ENCODE data around the gene DHRSX.
A peak's percentile ranks its signal among the peaks of the same experiment; 100 is the strongest.

Gene DHRSX

DNA sequence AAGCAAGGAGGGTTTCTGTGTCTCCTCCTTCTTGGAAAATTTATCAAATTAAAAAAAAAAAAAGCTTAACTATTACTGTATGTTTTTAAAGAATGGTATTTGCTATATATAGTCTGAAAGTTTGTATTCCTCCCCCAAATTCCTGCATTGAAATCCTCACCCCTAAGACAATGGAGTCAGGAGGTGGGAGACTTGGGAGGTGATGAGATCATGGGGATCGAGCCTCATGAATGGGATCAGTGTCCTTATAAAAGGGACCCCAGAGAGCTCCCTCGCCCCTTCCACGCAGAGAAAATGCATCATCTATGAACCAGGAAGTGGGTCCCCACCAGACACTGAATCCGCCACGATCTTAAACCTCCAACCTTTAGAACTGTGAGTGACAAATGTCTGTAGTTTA is 50.1 kb downstream of the DHRSX start:
- H3K9me2 ChIP-seq (replicated peaks; ENCODE audit: control insufficient read depth, low read length): no peaks in the 10 kb centered on the region
- H3F3A ChIP-seq (ENCODE audit: control insufficient read depth, insufficient read depth): no peaks in the 10 kb centered on the region
- H3K4me3 ChIP-seq (ENCODE audit: low read length): no peak overlapping the region
- no peaks in the 10 kb centered on the region for H3K27me3 ChIP-seq (ENCODE audit: control insufficient read depth, low read length)
- peak overlapping the region; percentile 26 for H3K4me2 ChIP-seq (ENCODE audit: low read length)
- peaks cover 10% of the 10 kb centered on the region; the same call in 1 of the 2 replicates for H3K36me3 ChIP-seq (ENCODE audit: control insufficient read depth, low read length)
- TF ChIP-seq, protein P1, sequence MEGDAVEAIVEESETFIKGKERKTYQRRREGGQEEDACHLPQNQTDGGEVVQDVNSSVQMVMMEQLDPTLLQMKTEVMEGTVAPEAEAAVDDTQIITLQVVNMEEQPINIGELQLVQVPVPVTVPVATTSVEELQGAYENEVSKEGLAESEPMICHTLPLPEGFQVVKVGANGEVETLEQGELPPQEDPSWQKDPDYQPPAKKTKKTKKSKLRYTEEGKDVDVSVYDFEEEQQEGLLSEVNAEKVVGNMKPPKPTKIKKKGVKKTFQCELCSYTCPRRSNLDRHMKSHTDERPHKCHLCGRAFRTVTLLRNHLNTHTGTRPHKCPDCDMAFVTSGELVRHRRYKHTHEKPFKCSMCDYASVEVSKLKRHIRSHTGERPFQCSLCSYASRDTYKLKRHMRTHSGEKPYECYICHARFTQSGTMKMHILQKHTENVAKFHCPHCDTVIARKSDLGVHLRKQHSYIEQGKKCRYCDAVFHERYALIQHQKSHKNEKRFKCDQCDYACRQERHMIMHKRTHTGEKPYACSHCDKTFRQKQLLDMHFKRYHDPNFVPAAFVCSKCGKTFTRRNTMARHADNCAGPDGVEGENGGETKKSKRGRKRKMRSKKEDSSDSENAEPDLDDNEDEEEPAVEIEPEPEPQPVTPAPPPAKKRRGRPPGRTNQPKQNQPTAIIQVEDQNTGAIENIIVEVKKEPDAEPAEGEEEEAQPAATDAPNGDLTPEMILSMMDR (IDR thresholded peaks at IDR 0.05; ENCODE audit: low read depth, low read length, poor library complexity, severe bottlenecking): no peak
- no peak for TF ChIP-seq EZH2phosphoT487 (IDR thresholded peaks at IDR 0.05; ENCODE audit: borderline replicate concordance, low read length)
- no peak overlapping the region for H3K27ac ChIP-seq (ENCODE audit: low read depth, low read length)
- H3K4me1 ChIP-seq (ENCODE audit: control insufficient read depth, low read length): peaks cover 27% of the 10 kb centered on the region
- no peaks in the 10 kb centered on the region for H3K9me3 ChIP-seq (ENCODE audit: control insufficient read depth, insufficient read depth, low read length)
- H3K79me2 ChIP-seq (ENCODE audit: control insufficient read depth, low read length): peaks cover 45% of the 10 kb centered on the region
- H4K20me1 ChIP-seq (ENCODE audit: control insufficient read depth, insufficient read depth, low read depth, low read length): no peaks in the 10 kb centered on the region

DNA sequence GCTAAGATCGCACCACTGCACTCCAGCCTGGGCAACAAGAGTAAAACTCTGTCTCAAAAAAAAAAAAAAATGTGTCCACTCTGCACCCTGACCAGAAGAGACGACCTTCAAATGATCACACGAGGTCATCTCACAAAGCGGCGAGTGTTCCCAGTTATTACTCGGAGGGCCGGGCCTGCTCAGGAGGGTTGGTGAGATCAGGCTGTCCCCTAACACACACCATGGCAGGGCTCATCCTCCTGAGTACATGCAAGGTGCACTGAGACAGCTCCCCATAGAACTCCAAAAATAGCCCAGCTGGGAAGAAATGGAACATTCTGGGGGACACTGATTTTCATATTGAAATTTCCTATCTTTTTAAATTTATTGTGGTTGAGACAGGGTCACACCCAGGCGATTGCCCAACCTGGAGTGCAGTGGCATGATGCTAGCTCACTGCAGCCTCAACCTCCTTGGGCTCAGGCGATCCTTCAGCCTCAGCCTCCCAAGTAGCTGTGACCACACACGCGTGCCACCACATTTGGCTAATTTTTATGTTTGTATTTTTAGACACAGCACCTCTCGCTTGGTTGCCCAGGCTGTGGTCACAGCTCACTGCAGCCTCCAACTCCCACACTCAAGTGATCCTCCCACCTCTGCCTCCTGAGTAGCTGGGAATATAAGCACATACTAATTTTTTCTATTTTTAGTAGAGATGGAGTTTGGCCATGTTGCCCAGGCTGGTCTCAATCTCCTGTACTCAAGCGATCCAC is 51.5 kb downstream of the DHRSX start:
- H3K27me3 ChIP-seq (ENCODE audit: control insufficient read depth, low read length): no peaks in the 10 kb centered on the region
- peak overlapping the region; percentile 52 for H3K4me2 ChIP-seq (ENCODE audit: low read length)
- TF ChIP-seq, protein P1 (IDR thresholded peaks at IDR 0.05; ENCODE audit: low read depth, low read length, poor library complexity, severe bottlenecking): no peak
- TF ChIP-seq EZH2phosphoT487 (IDR thresholded peaks at IDR 0.05; ENCODE audit: borderline replicate concordance, low read length): no peak
- peak overlapping the region; percentile 24; the same call in 1 of the 2 replicates for H3K4me3 ChIP-seq (ENCODE audit: low read length)
- peaks cover 46% of the 10 kb centered on the region for H3K79me2 ChIP-seq (ENCODE audit: control insufficient read depth, low read length)
- H3K9me3 ChIP-seq (ENCODE audit: control insufficient read depth, insufficient read depth, low read length): no peaks in the 10 kb centered on the region
- H4K20me1 ChIP-seq (ENCODE audit: control insufficient read depth, insufficient read depth, low read depth, low read length): no peaks in the 10 kb centered on the region
- no peaks in the 10 kb centered on the region for H3K9me2 ChIP-seq (replicated peaks; ENCODE audit: control insufficient read depth, low read length)
- no peaks in the 10 kb centered on the region for H3F3A ChIP-seq (ENCODE audit: control insufficient read depth, insufficient read depth)
- peak overlapping the region; percentile 34; the same call in 1 of the 2 replicates for H3K27ac ChIP-seq (ENCODE audit: low read depth, low read length)
- H3K4me1 ChIP-seq (ENCODE audit: control insufficient read depth, low read length): peaks cover 27% of the 10 kb centered on the region
- H3K36me3 ChIP-seq (ENCODE audit: control insufficient read depth, low read length): peaks cover 10% of the 10 kb centered on the region; the same call in 1 of the 2 replicates

DNA sequence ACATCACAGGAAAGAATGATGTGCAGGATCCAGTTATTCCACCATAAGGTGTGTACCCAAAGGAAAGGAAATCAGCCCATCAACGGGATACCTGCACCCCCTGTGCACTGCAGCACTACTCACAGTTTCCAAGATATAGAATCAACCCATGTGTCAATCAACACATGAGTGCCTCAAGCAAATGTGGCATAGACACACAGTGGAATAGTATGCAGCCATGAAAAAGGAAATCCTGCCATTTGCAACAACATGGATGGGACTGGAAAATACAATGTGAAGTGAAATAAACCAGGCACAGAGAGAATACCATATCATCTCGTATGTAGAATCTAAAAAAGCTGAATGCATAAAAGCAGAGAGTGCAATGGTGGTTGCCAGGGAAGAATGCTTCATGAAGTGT is 53.3 kb downstream of the DHRSX start:
- Histone ChIP-seq H3K9me3 (ENCODE audit: control insufficient read depth, insufficient read depth, low read length) (no peaks in the 10 kb centered on the region), H3F3A (ENCODE audit: control insufficient read depth, insufficient read depth) (no peaks in the 10 kb centered on the region), H3K4me3 (ENCODE audit: low read length) (no peak overlapping the region), H3K36me3 (ENCODE audit: control insufficient read depth, low read length) (peaks cover 6% of the 10 kb centered on the region; the same call in 1 of the 2 replicates), H3K27me3 (ENCODE audit: control insufficient read depth, low read length) (no peaks in the 10 kb centered on the region), H4K20me1 (ENCODE audit: control insufficient read depth, insufficient read depth, low read depth, low read length) (no peaks in the 10 kb centered on the region), H3K79me2 (ENCODE audit: control insufficient read depth, low read length) (peaks cover 44% of the 10 kb centered on the region), H3K9me2 (replicated peaks; ENCODE audit: control insufficient read depth, low read length) (no peaks in the 10 kb centered on the region), H3K27ac (ENCODE audit: low read depth, low read length) (no peak overlapping the region), H3K4me1 (ENCODE audit: control insufficient read depth, low read length) (peaks cover 27% of the 10 kb centered on the region), H3K4me2 (ENCODE audit: low read length) (no peak overlapping the region)
- TF ChIP-seq, protein P1 (IDR thresholded peaks at IDR 0.05; ENCODE audit: low read depth, low read length, poor library complexity, severe bottlenecking): no peak
- TF ChIP-seq EZH2phosphoT487 (IDR thresholded peaks at IDR 0.05; ENCODE audit: borderline replicate concordance, low read length): no peak
